Measurements from ENCODE around the gene FAM131C.

FAM131C gene

DNA sequence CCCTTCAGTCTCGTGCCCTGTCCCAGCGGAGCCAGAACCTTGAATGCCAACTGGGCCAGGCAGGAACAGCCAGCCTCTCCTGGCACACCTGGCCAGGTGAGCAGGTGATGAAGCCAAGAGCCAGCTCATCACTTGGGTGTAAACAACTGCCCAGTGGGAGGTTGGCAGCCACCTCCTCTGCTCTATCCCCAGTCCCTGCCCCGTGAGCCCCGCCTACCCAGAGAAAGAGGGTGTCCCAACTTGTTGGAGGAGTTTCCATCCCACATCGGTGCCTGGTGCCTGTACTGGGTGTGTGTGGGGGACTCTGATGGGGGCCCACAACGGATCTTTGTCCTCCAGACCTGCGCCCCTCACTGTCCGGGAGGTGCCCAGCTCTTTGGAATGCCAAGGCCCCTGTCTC, 17.8 kb upstream of the FAM131C start:
- FAIRE-seq = no peak
- DNase-seq (ENCODE audit: insufficient read length, low spot score) = no peak
- TF ChIP-seq, protein P1, sequence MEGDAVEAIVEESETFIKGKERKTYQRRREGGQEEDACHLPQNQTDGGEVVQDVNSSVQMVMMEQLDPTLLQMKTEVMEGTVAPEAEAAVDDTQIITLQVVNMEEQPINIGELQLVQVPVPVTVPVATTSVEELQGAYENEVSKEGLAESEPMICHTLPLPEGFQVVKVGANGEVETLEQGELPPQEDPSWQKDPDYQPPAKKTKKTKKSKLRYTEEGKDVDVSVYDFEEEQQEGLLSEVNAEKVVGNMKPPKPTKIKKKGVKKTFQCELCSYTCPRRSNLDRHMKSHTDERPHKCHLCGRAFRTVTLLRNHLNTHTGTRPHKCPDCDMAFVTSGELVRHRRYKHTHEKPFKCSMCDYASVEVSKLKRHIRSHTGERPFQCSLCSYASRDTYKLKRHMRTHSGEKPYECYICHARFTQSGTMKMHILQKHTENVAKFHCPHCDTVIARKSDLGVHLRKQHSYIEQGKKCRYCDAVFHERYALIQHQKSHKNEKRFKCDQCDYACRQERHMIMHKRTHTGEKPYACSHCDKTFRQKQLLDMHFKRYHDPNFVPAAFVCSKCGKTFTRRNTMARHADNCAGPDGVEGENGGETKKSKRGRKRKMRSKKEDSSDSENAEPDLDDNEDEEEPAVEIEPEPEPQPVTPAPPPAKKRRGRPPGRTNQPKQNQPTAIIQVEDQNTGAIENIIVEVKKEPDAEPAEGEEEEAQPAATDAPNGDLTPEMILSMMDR (IDR thresholded peaks at IDR 0.05; ENCODE audit: insufficient read depth, missing control alignments) = no peak

DNA sequence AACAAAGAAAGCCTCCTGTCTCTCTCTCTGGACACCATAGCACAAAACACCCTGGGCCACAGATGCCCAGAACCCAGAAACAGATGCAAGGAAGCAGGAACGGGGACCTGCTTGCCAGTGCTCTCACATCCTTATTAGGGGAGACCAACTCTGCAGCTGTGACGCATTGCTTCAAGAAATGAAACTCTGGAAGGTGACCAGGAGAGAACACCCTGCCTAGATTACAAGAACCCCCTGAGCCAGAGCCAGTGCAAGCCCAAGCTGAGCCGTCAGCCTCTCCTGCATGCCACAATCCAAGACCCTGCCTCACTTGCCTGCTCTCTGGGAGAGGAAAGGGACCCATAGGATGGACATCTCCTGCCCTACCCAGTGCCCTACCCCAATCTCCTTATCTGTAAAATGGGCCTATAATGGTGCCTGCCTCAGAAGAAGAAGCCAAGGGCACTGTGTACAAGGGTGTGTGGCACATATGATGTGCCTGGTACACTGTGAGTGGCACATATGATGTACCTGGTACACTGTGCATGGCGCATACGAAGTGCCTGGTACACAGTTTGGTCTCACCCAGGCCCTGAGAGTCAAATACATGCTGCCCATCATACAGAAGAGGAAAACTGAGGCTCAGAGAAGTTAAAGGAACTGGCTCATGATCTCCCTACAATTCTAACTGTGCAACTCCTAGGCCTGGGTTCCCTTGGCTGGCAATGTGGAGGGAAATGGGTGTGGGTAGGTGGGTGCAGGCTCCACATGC, 16.8 kb upstream of the FAM131C start:
- no peak for FAIRE-seq
- TF ChIP-seq, protein P1 (IDR thresholded peaks at IDR 0.05; ENCODE audit: insufficient read depth, missing control alignments) = no peak

DNA sequence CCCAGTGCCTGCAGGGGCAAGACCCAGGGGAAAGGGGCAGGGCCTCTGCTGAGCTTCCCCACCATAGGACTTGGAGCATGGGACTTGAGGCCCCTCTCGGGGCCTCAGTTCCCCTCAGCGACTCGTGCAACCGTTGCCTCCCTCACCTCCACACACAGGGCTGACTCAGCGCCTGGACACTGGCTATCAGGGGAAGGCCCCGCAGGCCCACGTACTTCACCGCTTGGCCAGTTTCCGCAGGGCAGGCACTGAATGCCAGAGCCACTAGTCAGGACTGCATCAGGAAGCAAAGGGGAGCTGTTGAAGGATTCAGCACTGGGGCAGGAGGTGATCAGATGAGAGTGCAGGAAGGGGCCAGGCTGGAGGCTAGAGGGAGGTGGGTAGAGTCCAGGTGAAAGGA, 15.5 kb upstream of the FAM131C start:
- no peak for DNase-seq (ENCODE audit: insufficient read length, low spot score)
- FAIRE-seq = no peak

More for the DNA sequence above, 16.8 kb upstream of the FAM131C start:
- no peak for DNase-seq (ENCODE audit: insufficient read length, low spot score)

DNA sequence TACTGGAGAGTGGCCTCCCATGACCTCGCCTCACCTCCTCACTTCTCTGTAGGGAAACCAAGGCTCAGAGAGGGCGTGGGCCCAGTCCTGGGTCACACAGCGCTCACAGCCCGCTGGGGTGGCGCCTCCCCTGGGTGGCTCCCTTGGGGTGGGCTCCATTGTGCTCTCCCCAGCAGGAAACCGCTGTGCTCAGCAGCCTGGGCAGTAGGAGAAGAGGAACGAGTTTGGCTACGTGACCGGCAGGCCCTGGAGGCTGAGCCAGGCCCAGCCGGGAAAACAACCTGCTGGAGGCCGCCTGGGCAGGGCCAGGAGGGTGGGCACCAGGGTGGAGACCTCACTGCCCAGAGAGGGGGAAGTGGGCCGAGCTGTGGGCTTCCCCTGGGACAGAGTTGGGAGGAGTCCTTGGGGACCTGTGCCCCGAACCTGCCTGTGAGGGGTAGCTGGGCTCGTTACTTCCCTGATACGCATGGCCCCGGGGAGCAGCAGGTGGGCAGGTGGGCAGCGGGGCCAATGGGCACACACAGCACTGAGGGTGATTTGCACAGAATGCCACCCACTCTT, 15.0 kb upstream of the FAM131C start:
- TF ChIP-seq, protein P1 (IDR thresholded peaks at IDR 0.05; ENCODE audit: insufficient read depth, missing control alignments) = no peak
- DNase-seq (ENCODE audit: insufficient read length, low spot score) (no peak), FAIRE-seq (no peak)

More for the DNA sequence above, 15.5 kb upstream of the FAM131C start:
- TF ChIP-seq, protein P1 (IDR thresholded peaks at IDR 0.05; ENCODE audit: insufficient read depth, missing control alignments) = no peak

DNA sequence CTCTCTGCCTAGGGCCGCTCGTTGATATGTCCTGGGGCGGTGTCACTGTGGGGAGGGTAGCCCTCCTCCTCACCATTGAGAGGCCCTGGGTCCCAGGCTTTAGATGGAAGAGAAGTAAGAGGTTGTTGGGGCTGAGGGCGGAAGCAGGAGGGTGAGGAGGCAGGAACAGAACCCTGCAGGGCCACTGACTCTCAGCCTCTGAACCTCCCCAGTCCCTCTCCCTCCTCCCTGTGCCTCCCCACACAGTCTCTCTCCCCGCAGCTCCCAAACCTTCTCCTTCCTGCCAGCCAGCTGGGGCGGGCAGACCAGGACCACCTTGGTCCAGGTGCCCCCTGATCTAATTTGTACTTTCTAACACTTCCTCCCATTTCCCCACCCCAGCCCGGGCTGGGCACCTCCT, 14.3 kb upstream of the FAM131C start:
- TF ChIP-seq, protein P1 (IDR thresholded peaks at IDR 0.05; ENCODE audit: insufficient read depth, missing control alignments) = no peak
- no peak for FAIRE-seq
- no peak for DNase-seq (ENCODE audit: insufficient read length, low spot score)

DNA sequence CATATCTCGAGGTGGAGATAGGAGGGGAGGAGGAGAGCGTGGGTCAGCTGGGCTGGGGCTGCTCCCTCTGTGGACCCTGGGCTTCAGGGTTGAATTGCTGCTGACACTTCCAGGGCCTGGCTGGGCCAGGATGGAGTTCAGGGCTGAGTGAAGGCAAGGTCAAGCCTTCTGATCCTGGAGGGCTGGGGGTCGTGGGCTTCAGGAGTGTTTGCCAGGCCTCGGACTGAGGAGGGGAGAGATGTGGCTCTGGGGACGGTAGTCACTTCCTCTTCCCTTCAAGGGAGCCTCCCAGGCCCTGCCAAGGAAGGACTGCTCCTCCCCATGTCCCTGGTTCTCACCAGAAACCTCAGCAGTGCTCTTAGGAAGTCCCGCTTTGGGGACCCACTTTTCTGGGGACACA, 12.1 kb upstream of the FAM131C start:
- FAIRE-seq (no peak), DNase-seq (ENCODE audit: insufficient read length, low spot score) (no peak)
- TF ChIP-seq, protein P1 (IDR thresholded peaks at IDR 0.05; ENCODE audit: insufficient read depth, missing control alignments) = no peak

DNA sequence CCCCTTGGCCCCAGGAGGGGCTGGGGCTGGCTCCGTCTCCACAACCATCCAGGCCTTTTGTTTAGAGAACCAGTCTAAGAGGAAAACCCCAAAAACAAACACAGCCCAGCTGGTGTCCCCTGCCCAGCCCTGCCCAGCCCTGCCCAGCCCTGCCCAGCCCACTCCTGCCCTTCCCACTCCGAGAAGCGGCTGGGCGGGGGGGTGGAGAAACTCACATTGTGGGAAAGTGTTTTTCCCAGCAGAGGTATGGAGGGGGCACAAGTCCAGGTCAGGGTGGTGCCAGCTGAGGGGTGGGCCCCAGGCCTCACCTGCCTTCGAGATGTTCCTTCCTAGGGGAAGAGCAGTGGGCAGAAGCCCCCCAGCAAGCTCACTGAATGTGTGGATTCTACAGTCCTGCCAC, 10.0 kb upstream of the FAM131C start:
- no peak for DNase-seq (ENCODE audit: insufficient read length, low spot score)
- TF ChIP-seq, protein P1 (IDR thresholded peaks at IDR 0.05; ENCODE audit: insufficient read depth, missing control alignments) = no peak
- FAIRE-seq = no peak
